GM19395 (cell line): Measurements from ENCODE around the gene KDM4B.

Experiments
- ATAC-seq: cut with Tn5 transposase; IDR thresholded peaks from one replicate; pipeline ENCODE4 v1.9.1; 2021; ENCODE audit warnings: mild to moderate bottlenecking, moderate library complexity; ENCODE audit not compliant: unreplicated experiment

The KDM4B gene

GRCh38 chr19:5119297-5119998 lies 150.5 kb downstream of the KDM4B start:
- ATAC-seq: no peak

- no peak for ATAC-seq
These were observed 151.4 kb downstream of the KDM4B start for GRCh38 chr19:5120321-5120720.

GRCh38 chr19:5120833-5121232 lies 151.9 kb downstream of the KDM4B start:
- no peak for ATAC-seq

GRCh38 chr19:5121266-5122120 lies 152.6 kb downstream of the KDM4B start:
- ATAC-seq: no peak

- ATAC-seq: no peak
These were observed 153.1 kb downstream of the KDM4B start for GRCh38 chr19:5122121-5122400.

- ATAC-seq: no peak
These were observed 153.9 kb downstream of the KDM4B start for GRCh38 chr19:5122671-5123409.

DNA sequence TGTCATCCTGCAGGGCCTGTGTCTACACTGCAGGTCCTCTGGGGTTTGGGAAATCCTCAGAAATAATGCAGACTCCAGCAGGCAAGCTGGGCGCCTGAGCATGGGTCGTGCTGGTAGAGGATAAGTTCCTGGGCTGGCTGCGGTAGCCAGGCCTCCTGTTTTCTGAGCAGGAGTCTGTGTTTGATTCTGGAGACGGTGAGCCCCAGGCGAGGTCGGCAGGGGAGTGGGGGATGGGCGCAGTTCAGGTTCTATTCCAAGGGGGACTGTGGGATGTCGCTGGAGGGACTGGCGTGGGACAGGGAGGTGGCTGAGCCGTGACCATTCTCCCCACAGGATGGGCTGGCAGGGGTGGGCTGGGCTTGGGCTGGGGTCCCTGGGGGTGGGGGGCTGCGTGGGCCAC lies 154.7 kb downstream of the KDM4B start:
- no peak for ATAC-seq

DNA sequence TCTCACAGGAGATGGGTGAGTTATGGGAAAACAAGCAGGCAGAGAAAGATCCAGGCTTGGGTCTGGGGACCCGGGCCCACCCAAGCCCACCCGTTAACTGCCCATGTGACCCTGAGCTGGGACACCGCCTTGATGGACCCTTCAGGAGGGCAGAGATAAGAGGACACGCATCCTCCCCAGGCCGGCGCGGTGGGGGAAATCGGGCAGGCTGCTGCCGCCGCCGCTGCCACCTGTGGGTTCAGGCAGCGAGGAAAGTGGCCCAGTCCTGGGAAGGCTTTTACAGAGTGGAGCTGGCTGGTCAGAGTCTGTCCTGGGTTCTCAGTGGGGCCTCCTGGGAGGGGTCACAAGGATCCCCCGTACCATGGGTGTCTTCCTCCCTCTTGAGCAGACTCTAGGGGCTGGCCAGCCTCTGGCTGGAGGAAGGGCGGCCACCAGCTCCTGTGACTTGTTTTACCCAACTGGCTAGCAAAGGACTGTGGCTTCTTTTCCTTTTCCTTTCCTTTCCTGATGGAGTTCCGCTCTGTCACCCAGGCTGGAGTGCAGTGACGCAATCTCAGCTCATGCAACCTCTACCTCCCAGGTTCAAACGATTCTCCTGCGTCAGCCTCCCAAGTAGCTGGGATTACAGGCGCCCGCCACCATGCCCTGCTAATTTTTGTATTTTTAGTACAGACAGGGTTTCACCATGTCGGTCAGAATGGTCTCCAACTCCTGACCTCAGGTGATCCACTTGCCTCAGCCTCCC lies 155.4 kb downstream of the KDM4B start:
- ATAC-seq: no peak

GRCh38 chr19:5125376-5125775 lies 156.5 kb downstream of the KDM4B start:
- no peak for ATAC-seq

- ATAC-seq: no peak
These were observed 157.0 kb downstream of the KDM4B start for GRCh38 chr19:5125797-5126497.

DNA sequence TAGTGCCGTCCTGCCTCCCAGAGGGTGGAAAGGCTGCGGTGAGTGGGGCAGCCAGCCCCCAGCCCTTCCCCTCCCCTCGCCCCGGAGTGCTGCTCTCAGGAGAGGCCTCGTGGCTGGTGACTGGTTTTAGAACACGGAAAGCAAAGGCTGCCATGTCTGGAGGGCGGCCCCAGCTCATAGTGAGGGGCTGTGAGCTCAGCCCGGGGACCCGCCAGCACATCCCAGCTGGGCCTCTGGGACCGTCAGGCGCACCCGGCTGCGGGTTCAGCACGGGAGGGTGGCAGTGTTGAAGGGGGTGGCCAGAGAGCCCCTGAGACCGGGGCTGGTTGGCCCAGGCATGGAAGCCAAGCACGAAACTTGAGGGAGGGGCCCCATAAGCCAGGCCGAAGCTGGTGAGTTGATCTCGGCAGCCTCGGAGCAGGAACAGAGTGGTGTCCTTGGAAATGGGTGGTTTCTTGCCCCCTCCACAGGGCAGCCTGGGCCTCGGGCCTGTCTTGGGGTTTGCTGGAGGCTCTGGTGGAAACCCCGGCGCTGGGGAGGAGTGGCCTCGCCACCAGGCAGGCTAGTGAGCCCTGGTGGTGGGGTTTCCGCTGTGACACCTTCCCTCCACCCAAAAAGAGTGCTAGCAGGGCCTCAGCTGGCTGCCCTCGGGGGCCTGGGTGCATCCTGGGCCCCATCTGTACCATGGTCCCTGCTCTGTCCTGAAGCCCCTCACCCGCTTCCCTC lies 157.7 kb downstream of the KDM4B start:
- no peak for ATAC-seq

DNA sequence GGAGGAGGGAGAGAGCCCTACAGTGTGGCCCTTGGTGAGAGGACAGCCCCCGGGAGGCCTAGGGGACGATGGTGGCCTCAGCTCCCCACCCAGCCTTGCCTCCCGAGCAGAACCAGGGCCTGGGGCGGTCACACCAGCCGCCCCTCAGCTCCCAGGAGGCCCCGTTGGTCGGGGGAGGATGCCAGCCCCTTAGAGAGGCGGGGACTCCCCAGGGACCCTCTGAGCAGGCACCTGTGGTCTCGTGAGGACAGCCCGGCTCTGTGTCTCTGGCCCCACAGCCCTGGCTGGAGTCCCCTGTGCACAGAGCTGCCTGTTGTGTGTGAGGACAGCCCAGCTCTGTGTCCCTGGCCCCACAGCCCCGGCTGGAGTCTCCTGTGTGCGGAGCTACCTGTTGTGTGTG lies 158.8 kb downstream of the KDM4B start:
- ATAC-seq: no peak

DNA sequence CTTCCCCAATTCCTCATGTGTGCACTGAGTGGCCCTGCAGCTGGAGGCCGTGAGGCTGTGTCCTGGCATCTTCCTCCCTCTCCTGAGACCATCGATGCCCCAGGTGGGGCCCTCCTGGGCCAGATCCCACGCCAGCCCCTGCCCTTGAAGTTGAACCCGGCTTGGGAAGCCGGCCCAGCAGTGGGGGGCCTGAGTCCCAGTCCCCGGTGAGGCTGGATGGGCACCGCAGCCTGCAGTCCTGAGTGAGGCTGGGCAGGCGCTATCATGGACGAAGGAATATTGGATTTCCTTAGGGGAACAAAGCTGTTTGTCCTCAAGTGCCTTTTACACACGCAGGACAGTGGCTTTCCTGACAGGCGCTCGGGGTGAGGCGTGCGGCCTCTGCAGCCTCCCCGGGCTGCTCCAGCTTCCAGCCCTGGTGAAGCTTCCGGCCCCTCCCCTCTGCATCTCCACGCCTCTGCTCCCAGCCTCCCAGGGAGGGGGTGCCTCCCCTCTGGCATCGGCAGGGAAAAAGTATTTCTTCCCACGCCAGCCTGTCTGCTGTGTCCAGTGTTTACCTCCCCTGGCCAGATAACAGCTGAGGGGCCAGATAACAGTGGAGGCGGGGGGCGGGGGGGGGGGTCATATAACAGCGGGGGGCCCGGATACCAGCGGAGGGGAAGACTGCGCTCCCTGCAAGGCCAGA lies 159.5 kb downstream of the KDM4B start:
- no peak for ATAC-seq

DNA sequence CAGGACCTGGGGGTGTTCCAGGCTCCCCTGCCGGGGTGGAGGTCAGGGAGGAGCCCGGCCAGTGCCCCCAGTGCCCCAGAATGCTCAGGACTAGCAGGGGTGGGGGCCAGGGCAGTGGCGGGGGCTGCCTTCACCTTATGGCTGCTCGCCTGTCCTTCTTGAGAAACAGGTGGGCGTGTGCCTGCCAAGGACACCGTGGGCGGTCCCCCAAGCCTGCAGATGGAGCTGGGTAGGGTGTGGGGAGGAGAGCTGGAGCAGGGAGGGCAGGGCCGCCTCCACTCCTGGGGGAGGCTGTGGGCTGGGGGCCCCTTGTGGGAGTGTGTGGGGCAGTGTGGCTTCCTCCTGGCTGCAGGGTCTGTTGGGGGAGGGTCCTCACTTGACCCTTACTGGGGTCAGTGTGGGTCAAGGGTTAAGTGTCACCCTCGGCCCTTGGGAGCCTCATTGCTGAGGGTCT lies 160.1 kb downstream of the KDM4B start:
- no peak for ATAC-seq

- ATAC-seq: no peak
These were observed 160.8 kb downstream of the KDM4B start for GRCh38 chr19:5129691-5130090.

DNA sequence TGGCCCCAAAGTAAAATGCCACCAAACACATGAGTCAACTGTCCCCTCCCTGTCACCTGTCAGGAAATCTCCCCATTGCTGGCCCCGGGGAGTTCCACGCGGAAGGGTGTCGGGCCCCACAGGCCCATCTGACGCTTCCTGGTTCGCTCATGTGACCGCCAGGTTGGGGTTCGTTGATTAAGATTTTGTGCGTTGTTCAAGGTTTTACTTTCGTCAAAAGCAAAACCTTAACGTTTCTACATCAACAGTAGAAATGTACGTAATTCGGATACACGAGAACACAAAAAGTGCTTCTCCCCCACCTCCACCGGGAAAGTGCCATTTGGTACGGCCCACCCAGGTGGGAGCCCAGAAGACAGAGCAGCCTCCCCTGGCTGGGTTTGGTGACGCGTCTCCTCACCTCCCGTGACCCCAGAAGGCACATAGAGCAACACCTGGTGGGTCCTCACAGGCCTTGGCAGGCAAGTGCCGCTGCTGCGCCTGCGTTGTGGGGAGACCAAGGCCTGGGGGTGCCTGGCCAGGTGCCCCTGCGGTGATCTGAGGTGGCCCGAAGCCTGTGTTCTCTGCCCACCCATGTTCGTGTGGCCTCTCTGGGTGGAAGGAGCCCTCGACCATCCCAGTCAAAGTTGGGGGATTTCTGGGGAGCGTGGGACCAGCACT lies 161.6 kb downstream of the KDM4B start:
- peak; percentile 51 for ATAC-seq

DNA sequence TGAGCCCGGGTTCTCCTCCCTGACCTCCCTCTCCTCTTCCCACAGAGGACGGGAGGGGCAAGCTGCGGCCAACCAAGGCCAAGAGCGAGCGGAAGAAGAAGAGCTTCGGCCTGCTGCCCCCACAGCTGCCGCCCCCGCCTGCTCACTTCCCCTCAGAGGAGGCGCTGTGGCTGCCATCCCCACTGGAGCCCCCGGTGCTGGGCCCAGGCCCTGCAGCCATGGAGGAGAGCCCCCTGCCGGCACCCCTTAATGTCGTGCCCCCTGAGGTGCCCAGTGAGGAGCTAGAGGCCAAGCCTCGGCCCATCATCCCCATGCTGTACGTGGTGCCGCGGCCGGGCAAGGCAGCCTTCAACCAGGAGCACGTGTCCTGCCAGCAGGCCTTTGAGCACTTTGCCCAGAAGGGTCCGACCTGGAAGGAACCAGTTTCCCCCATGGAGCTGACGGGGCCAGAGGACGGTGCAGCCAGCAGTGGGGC lies 162.2 kb downstream of the KDM4B start:
- peak; percentile 43 for ATAC-seq

DNA sequence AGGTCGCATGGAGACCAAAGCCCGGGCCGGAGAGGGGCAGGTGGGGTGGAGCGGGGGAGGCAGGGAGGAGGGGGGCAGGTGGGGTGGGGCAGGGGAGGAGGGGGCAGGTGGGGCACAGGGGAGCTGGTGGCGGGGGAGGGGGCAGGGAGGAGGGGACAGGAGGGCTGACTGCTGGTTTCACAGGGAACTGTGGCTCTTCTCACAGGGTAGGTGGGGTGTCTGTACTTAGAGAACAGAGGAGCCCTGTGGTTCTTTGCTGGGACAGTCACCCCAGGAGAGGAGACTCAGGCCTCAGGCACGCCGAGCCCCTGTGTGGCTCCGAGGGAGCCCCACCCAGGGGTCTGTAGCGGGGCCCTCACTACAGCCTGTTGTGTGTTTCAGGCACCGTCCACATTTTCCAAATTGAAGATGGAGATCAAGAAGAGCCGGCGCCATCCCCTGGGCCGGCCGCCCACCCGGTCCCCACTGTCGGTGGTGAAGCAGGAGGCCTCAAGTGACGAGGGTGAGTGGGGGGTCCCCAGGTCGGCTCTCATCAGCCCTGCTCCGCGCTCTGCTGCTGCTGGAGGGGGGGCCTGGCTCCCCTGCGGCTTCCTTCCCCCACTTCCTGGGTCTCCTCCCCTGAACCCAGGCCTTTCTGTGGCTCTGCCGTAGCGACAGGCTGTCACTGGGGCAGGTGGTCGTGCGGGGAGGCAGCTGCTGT lies 162.7 kb downstream of the KDM4B start:
- no peak for ATAC-seq
